Iris pigment epithelial cell (primary cell): Measurements from ENCODE around the gene SLC35E3.

Experiments used
- DNase-seq: peaks from one replicate; pipeline ENCODE4 v3.0.0-alpha.2; 2011; ENCODE audit warnings: low read depth

Gene SLC35E3

DNA sequence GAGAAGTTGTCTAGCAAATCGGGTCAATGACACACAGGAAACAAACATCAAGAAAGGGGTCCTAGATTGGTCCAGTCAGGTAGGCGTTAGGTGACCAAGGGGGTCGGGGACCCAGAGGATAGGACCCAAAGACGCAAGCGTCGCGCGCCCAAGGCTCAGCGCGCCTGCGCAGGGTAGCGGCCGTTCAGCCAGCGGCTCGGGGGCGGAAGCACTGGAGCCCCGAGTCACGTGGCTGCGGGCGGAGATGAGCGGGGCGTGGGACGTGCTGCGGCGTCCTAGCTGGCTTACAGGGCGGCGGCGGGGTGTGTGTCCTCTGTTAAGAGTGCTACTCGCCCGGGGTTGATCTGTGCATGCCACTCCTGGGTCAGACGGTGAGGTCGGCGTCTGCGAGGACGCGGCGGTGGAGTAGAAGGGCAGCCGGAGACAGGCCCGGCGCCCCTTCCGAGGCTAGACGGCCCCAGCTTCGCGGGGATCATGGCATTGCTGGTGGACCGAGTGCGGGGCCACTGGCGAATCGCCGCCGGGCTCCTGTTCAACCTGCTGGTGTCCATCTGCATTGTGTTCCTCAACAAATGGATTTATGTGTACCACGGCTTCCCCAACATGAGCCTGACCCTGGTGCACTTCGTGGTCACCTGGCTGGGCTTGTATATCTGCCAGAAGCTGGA lies at the start of gene SLC35E3:
Gene SLC35E3, plus strand, starts transcription at position 273 of the 668 bp plus-strand sequence. Its CDS starts 202 bp downstream, at position 475.
- peak; percentile 89 for DNase-seq

DNA sequence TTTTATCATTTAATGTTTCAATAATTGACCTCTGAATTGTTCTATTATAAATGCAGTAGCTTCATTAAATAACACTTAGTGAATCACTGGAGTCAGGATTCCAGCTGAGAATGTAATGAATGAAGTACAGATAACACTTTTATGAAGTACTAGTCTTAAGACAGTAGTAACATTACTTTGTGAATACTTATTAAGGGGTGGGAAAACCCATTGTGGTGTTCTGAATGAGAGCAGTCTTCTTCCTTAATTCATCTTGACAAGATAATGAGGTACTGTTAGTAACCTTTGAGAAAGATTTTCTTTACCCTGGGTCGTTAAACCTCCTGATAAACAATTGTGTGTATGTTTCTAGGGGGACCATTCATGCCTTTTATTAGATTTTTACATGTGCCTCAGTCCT lies 46.5 kb upstream of the SLC35E3 start:
- no peak for DNase-seq

DNA sequence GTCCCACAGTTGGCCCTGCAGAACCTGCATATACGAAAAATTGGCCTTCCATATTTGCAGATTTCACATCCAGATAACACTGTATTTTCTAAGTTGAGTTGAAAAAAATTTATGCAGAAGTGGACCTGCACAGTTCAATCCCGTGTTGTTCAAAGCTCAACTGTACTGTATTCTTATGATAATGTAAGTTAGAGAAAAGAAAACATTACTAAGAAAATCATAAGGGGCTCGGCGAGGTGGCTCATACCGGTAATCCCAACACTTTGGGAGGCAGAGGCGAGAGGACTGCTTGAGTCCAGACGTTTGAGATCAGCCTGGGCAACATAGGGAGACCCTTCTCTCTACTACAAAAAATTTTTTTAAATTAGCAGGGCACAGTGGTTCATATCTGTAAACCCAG lies 18.2 kb upstream of the SLC35E3 start:
- no peak for DNase-seq

DNA sequence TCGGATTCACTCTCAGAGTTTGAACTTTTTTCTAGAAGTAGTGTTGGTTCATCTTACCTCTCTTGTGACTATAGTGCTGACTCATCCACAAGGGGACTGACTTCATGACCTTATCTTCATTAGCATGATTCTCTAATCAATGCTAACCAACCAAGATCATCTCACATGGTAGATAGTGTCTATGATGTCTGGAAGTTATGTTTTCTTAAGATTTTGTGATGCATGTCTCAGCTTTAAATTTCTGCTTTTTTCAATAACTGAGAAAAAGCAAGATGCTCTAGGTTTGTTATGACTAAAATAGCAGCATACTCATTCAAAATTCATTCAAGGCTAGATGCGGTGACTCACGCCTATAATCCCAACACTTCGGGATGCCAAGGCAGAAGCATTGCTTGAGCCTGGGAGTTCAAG lies 12.3 kb upstream of the SLC35E3 start:
- peak; percentile 88 for DNase-seq

DNA sequence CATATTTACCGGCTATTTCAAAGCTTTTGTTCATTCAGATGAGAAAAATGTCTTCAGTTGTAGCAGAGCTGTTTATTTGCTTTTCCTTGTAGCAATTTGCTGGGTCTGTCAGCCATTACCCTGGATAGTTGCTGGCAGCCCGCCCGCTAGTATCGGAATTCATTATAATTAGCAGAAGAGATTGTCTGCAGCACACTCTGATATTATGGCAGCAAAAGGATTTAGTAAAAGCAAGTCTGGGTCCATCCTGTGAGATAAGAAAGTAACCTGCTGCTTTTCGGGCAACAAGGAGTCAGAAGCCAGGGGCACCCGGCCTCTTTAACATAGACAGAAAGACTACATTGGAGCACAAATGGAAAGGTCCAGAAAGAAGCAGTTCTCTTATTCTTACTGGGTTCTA lies 6.1 kb upstream of the SLC35E3 start:
- DNase-seq = no peak

DNA sequence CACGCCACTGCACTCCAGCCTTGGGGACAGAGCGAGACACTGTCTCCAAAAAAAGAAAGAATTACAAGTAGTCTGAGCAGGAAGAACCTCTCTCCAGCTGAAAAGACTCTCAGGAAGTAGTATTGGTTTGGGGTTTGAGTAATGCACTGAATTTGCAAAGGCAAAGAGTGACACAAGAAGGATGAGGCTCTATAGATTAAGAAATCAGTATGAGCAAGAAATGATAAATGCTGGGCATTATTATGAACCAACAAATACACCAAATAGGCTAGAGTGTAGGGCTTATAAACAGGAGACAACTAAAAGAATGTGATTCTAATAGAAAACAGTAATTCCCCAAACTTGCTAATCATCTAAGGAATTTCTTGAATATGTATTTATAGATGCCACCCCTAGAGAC lies 2.6 kb upstream of the SLC35E3 start:
- peak; percentile 18 for DNase-seq

DNA sequence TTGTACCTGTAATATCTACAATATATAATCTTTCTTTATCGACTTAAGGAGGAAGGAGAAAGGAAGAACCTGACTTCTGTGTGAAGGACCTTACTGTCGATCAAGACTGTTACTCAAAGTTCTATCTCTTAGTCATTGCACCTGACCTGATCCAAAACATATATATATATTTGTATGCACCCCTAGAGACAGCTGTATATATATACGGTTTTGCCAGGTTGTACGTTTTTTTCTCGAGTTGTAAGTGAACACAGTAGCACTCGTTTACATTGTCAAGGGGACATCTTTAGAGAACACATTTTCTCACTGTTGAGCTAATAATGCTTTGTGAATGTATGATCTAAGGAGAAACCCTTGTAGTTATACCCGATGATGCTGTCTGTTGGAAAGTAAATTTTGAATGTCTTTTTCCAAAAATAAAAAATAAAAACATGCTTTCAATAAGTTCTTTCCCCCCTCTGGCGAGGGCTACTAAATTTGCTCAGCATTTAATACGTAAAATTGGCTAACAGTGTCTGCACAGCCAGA lies 536 bp upstream of the SLC35E3 start:
- no peak for DNase-seq

DNA sequence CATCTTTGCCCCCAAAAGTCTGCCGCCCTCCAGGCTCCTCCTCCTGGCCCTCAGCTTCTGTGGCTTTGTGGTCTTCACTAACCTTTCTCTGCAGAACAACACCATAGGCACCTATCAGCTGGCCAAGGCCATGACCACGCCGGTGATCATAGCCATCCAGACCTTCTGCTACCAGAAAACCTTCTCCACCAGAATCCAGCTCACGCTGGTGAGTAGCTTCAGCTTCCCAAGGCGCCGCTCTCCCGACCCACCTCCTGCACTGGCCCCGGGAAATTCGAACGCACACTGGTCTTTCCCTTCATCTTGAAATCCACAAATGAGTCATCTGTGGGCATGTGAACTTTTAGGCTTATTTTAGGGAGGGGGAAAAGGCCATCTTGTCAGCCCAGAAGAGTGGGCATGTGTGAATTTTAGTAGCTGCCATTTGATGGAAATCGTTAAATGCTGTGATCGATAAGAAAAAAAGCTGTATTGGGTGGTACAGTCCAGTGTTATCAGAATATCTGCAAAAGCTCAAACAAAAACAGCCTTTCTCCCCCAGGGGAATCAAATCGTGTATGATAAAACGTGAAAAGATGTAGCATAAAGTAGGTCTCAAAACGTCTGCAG lies 700 bp downstream of the SLC35E3 start:
- DNase-seq = peak; percentile 80

DNA sequence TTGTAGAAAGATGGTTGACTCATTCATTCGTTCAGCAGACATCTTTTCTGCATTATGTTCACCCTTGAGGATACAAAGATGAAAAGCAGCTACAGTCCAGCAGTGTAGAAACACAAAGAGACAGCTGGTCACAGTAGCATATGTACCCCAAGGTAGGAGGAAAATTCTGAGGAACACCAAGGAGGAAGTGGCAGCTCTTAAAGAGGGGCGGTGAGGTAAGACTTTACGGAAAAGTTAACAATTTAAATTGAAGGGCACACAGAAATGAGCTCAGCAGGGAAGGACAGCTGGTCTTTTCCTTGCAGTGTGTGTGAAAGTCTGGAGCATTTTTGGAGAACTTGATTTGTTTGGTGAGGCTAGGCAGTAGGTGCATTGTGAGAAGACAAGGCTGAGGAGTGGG lies 3.5 kb downstream of the SLC35E3 start:
- DNase-seq = no peak

DNA sequence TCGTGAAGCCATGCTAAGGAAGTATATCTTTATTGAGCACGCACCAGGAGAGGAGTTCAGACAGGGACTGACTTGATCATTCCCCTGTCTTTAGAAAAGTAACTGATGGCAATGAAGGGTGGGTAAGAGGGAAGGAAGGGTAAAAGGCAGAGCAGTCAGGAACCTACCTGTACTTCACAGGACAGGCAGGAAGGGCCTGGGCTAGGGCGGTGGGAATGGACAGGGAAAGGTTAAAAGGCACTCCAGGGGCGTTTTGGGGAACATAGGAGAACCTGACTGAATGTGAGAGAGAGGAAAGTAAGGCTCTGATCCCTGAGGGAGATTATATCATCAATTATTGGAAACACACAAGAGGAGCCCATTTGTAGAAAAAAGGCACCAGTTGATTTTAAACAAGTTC lies 3.9 kb downstream of the SLC35E3 start:
- DNase-seq = no peak

DNA sequence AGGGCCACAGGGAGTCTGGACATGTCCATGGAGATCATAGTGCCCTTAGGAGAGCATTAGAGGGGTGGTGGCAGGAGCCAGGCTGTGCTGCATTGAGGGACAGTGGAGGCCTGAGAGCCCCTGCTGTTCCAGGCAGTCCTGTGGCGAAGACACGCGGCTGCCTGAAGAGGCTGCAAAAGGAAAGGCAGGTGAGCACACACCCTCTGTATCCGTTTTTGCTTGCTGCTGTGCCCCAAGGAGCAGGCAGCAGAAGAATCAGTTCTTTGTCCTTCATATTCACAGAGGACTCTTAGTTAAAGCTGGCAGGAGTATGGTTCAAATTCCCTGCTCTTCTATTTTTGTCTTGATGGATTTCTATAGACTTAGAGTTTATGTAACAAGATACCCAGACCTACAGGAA lies 4.5 kb downstream of the SLC35E3 start:
- DNase-seq = no peak

DNA sequence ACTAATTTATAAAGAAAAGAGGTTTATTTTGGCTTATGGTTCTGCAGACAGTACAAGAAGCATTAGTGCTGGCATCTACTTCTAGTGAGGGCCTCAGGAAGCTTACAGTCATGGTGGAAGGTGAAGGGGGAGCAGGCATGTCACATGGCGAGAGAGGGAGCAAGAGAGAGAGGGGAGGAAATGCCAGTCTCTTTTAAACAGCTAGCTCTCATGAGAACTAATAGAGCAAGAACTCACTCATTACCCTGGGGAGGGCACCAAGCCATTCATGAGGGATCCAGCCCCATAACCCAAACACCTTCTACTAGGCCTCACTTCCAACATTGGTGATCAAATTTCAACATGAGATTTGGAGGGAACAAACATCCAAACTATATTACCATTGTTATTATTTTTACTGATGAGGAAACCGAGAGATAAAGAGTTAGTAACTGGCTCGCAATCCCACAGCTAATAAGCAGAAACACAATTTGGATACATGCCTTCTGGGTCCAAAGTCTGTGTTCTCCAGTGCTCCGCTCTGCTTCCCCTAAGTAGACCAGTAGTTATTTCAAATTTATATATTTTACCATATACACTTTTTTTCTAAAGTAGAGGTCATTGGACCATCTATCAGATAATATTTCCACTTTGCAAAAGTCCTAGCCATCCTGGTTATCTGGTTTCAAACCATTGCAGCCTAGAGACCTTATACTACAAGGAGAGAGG lies 9.7 kb downstream of the SLC35E3 start:
- DNase-seq = no peak

DNA sequence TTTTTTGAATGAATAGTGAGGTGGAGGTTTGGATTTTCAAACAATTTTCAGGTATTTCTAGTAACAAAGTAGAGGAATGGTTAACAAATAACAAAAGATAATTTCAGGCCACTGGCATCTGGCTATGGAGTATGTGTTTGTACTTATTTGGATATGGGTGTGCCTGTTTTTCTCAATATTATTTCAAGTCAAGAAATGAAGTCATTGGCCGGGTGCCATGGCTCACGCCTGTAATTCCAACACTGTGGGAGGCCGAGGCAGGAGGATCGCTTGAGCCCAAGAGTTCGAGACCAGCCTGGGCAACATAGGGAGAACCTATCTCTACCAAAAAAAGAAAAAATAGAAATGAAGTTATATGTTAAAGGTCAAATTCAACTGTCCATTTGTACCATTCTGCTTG lies 13.9 kb downstream of the SLC35E3 start:
- no peak for DNase-seq

DNA sequence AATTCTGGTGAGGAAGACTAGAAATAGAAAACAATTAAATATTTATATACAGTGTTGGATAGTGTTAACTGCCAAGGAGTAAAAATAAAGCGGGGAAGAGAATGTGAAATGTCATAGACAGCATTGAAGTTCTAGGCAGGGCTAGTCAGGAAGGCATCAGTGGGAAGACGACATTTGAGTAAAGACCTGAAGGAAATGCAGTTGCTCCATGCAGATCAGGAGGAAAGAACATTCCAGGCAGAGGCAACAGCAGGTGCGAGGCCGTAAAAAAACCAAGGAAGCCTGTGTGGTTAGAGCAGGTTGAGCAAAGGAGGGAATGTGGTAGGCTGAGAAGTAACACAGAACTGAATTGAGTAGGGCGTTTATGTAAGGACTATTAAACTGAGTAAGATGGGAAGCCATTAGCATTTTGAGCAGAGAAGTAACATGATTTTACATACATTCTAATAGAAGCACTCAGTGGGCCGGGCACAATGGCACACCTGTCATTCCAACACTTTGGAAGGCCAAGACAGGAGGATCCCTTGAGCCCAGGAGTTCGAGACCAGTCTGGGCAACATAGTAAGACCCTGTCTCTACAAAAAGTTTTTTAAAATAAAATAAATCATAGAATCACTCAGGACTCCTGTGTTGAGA lies 14.9 kb downstream of the SLC35E3 start:
- no peak for DNase-seq

DNA sequence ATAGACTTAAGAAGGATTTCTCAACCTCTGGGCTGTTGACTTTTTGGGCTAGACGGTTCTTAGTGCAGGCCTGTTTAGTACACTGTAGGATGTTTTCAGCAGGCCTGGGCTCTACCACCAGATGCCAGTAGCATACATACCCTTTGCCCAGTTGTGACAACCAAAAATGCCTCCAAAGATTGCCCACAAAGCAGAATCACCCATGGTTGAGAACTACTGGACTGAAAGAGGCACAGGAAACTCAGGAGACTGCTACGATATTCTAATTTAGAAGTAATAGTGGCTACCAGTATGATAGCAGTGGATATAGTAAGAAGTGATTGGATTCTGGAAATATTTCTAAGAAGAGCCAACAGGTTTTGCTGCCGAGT lies 15.5 kb downstream of the SLC35E3 start:
- DNase-seq = no peak

DNA sequence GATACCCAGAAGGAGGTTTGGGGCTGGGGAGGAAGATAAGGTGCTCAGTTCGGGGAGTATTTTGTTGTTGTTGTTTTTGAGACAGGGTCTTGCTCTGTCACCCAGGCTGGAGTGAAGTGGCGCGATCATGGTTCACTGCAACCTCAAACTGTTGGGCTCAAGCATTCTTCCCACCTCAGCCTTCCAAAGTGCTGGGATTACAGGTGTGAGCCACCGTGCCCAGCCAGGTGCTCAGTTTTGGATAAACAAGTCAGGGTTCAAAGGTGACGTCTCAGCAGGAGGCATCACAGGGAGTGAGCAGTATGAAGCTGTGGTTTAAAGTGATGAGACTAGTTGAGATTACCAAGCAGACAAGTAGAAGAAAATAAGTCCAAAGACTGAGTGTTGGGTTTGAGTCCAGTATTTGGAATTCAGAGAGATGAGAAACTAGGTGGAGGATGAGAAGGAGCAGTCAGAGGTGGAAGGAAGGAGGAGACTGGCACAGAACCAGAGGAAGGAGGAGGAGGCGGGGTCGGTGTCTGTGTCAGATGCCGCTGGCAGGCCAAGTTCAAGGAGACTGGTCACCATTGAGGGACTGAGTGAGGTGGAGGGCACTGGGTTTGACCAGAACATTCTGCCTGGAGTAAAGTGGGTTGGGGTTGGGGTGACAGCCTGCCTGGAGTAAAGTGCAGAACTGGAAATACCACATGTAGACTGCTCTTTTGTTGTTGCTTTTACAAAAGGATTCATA lies 16.1 kb downstream of the SLC35E3 start:
- DNase-seq = no peak

DNA sequence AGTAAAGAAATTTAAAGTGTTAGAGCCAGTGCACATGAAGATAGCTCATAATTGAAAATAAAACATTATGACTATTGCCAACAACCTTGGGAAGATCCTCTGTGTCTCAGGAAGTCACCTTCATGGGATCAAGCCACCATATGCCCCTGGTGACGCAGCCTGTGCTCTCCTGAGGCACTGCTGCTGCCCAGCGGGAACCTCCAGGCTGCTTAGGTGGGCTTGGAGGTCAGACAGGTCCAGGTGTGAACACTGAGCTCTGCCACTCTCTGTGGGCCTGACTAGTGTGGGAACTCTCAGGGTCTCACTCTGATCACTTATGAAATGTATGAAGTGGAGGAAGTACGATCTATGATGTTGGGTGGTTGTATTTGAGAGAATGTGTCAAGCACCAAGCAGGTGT lies 16.7 kb downstream of the SLC35E3 start:
- no peak for DNase-seq

DNA sequence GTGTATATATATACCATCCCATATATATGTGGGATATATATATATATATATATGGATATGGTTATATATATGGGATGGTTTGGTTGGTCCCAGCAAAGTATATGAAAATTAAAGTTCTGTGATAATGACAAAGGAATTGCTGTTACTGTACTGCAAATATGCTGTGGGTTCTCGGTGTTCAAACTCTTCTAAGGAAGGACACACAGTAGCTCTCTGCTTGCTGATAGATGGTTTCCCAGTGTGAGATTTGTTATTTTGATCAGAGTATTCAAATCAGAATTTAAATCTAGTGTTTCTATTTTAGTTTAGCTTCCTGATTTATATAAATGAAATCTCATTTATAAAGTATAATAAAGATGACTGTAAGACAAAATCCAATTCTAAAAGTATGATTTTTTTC lies 19.7 kb downstream of the SLC35E3 start:
- DNase-seq = no peak

DNA sequence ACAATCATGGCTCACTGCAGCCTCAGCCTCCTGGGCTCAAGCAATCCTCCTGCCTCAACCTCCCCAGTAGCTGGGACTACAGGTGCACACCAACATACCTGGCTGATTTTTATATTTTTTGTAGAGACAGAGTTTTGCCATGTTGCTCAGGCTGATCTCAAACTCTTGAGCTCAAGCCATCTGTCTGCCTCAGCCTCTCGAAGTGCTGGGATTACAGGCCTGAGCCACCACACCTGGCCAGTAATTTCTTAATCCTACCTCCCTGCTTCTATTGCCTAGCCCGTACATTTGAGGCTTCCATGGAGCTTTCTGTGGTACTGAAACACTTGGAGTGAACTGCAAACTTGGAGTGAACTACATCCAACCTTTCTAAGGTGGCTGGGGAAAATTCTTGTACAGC lies 20.7 kb downstream of the SLC35E3 start:
- DNase-seq = no peak

DNA sequence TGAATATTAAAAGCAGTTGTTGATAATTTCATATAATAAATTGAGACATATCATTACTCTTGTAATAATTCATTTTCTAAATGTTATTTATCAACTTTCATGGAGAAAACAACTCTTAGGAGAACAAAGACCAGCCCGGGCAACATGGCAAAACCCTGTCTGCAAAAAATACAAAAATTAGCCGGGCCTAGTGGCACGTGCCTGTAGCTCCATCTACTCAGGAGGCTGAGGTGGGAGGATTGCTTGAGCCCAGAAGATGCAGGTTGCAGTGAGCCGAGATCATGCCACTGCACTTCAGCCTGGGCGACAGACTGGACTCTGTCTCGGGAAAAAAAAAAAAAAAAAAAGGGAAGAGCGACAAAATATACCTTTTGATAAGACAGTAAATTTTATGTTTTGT lies 21.2 kb downstream of the SLC35E3 start:
- DNase-seq = no peak

DNA sequence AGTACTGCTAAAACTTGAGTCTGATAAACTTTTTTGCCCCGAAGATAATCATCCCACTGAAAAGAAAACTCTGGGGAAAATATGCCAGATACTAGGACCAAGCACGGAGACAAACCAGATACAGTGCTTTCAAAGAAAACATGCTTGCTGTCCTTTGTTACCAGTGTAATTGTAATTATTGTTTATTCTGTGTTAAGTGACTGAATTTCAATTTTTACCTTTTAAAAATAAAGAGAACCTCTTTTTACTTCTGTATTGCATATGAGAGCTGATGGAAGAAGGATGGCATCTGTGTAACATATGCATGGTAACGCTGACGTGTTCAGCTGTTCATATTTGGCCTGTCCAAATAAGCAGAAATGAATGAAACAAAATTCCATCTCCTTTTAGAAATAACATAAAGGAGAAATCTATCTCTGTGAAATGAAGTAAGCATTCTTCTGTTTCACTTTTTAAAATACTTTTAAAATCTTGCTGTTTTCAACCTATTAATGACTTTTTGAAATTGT lies 22.5 kb downstream of the SLC35E3 start:
- DNase-seq = no peak

DNA sequence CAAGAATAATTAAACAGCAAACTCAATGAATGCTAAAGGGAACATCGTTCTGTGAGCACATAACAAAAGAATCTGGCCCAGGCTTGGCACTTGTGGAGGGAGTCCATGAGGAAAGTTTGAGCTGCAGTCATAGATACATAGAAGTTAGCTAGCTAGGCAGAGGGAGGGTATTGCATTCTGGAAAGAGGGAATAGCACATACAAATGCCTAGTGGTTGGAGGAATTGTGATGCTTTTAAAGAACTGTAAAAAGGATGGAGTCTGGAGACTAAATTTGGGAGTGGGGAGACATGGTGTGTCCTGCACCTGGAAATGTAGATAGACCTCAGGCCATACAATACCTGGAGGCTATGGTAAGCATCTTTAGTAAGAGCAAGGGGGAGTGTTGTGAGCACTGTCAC lies 24.0 kb downstream of the SLC35E3 start:
- no peak for DNase-seq
